GM21619 (cell line): ENCODE data around the gene NDEL1.

Source experiments
- ATAC-seq: cut with Tn5 transposase; IDR thresholded peaks from one replicate; pipeline ENCODE4 v1.9.1; 2021; ENCODE audit not compliant: unreplicated experiment

The NDEL1 gene

GRCh38 chr17:8500609-8501008 lies 64.9 kb downstream of the NDEL1 start:
- ATAC-seq, result no peak

DNA sequence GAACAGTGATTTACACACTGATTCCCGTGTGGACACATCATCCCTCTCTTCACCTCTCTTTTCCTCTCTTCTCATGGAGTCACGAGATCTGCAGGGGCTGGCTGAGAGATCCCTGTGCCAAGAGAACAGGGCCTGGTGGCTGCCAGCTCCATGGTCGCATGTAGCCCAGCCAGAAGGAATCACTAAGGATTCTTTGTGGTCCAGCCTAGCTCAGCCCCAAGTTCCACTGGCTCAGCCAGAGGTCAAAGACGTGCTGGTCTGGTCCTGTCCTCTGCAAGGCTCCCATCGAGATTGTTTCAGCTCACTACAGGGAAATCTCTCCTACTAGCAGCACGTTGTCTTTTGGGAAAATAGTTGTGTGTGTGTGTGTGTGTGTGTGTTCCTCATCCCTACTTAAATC lies 66.4 kb downstream of the NDEL1 start:
- ATAC-seq, result no peak

DNA sequence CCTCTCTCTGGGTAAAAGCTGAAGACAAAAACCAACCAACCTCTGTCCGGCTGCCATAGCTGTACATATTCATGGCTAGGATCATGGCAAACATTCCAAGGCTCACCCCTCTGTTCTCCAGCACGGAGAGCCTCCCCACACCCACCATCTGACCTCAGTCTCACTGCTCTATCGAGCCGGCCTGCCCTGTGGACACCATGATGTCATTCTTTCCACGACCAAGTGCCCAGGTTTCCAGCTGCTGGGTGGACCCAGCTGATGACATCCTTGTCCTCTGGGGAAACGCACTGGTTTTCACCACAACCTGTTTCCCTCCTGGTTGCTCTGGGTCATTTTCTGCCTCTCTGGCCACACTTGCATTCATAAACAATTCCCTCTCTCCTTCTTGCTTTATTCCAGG lies 67.7 kb downstream of the NDEL1 start:
- ATAC-seq, result no peak

DNA sequence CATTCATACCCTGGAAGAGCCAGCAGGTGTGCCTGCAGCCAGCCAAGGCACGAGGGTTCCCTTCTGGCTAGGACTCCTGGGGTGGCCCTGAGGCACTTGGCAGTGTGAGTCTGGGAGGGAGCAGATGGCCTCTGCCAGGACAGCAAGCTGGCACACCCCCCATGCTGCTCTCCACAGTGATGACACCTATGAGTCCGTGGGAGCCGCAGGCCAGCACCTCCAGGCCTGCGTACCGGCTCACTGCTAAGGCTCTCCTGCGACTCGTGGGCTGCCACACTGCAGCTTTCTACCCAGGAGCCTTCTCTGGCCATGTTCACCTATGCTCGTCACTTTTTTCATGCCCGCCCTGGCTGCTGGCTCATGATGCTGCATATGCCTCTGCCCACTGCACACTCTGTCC lies 68.1 kb downstream of the NDEL1 start:
- no peak for ATAC-seq

GRCh38 chr17:8504460-8505207 lies 69.0 kb downstream of the NDEL1 start:
- no peak for ATAC-seq

DNA sequence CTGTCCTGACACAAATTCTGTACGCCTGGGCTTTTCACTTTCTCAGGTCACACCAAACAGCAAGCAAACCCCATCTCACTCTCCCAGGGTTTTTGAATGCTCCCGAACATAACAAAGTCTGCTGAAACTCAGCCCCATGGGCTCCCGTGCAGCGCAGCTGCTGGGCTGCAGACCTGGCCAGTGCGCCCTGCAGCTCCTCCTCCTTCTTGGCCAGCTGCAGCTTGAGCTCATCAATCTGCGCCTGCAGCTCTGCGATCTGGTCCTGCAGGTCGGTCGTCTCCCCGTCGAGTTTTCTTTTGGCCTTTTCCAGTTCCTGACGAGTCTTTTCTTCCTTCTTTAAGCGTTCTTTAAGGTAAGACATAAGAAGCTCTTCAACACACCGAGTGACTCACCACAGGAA lies 70.5 kb downstream of the NDEL1 start:
- no peak for ATAC-seq

GRCh38 chr17:8514801-8515200 lies 79.1 kb downstream of the NDEL1 start:
- ATAC-seq, result no peak
